Left forelimb (tissue), 1 donor: ENCODE results near the gene QSOX2.

Experiments
- DNase-seq: peaks from one replicate; pipeline ENCODE4 v3.0.0-alpha.2; 2018; ENCODE audit warnings: low spot score

QSOX2 gene

GRCh38 chr9:136190237-136190601 is 55.4 kb downstream of the QSOX2 start:
- no peak for DNase-seq

DNA sequence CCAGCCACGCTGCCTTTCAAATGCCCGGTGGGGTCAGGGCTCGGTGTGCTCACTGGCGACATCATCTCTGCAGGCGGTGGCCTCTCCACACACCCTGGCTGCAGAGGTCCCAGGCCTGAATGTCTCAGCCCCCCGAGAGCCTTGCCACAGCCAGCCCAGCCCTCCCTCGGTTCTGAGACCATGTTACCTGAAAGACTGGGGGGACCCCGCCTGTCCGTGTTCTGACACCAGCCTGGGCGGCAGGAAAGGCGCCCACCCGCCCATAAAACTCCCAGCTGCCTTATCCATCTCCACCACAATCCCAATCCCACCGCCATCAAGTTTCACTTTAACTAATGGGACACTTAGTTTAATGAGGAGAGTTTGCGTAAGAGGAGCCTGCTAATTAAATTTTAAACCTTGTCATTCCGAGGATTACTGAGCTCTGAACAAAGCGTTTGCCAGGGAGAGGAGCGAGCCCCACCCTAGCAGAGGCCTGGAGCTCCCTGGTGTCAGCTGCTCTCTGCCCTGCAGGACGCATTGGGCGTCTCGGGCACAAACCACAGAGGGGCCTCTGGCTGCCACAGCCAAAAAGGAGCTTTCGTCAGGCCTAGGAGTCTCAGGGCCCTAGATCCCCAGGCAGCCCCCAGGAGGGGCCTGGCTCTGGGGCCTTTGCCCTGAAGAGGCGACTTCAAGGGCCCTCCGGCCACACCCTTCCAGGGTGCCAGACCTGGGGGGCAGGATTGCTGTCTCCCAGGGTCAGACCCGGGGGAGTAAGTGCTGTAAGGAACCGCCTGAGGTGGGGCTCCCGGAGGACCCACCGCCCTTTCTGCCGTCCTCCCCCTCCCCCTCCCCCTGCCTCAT is 56.0 kb downstream of the QSOX2 start:
- DNase-seq: no peak

- DNase-seq: no peak
Observed at GRCh38 chr9:136187683-136188586, 57.7 kb downstream of the QSOX2 start.

GRCh38 chr9:136187197-136187596 is 58.4 kb downstream of the QSOX2 start:
- DNase-seq: no peak

DNA sequence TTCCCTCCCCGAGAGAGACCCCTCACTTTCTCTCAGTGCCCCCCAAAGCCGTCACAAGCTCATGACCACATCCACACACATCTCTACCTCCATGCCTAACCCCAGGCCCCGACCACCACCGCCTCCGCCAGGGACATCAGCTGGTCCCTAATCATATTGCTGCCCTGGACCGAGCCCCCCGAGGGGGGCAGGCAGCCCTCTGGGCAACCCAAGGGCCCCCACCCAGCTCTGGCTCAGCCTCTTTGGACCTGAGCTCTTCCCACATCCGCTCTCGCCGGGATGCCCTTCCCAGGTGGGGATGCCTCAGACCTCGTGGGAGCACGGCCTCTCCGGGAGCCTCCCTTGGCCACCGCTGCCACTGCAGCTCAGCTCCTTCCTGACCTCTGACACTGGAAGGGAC is 59.2 kb downstream of the QSOX2 start:
- DNase-seq: no peak

- DNase-seq: no peak
Observed at GRCh38 chr9:136185596-136186366, 59.8 kb downstream of the QSOX2 start.

DNA sequence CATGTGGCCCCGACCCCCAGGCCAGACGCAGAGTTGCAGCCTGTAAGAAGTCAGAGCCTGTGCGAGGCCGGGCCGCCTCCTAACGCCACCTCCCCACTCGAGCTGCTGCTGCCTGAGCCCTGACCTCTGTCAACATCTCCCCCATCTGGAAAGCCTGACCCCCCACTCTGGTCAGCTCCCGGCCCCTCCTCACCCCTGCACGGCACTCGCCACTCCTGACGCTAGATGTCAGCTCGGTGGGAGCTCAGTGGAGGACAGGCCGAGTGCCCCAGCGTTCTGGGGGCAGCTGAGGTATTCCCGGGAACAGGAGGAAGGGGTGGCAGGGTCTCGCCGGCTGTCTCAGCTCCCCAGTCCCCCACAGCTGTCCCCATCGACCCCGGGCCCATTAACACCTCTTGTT is 60.5 kb downstream of the QSOX2 start:
- no peak for DNase-seq

GRCh38 chr9:136182850-136183422 is 62.7 kb downstream of the QSOX2 start:
- DNase-seq: no peak

GRCh38 chr9:136182420-136182787 is 63.2 kb downstream of the QSOX2 start:
- DNase-seq: no peak

GRCh38 chr9:136181784-136182419 is 63.7 kb downstream of the QSOX2 start:
- no peak for DNase-seq

DNA sequence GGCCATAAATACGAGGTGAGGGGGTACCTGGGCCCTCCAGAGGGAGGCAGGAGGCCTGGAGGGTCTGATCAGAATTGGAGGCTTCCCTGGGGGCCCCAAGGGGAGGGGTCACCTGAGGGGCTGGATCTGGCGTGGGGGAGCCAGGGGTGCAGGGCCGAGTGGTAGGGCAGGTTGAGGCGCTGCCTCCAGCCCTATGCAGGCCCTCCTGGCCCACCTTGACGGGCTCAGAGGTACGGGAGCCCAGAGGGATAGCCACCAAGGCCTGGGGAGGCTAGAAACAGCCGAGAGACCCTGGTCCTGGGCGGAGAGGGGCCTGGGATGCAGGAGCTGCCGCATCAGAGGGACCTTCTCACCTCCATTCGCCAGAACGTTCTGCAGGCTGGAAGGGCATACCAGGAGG is 65.0 kb downstream of the QSOX2 start:
- DNase-seq: no peak

- no peak for DNase-seq
Observed at GRCh38 chr9:136179761-136180160, 65.9 kb downstream of the QSOX2 start.

- DNase-seq: no peak
Observed at GRCh38 chr9:136179101-136179616, 66.5 kb downstream of the QSOX2 start.

DNA sequence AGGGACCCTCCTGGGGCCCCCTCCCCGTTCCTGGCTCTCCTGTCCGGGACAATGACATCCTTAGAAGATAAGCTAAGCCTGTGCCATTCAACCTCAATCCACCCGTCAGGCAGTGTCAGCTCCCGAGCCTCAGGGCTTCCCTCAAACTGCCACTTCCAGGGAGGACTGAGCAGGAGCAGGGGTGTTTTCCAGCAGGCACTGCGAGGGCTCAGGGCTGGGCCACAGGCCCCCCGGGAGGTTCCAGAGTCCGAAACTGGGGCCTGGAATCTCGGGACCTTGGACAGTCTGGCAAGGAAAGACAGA is 66.9 kb downstream of the QSOX2 start:
- no peak for DNase-seq

- DNase-seq: no peak
Observed at GRCh38 chr9:136178061-136178772, 67.4 kb downstream of the QSOX2 start.

- DNase-seq: no peak
Observed at GRCh38 chr9:136177224-136177623, 68.4 kb downstream of the QSOX2 start.

- DNase-seq: no peak
Observed at GRCh38 chr9:136175616-136176197, 69.9 kb downstream of the QSOX2 start.

- no peak for DNase-seq
Observed at GRCh38 chr9:136174779-136175615, 70.6 kb downstream of the QSOX2 start.

DNA sequence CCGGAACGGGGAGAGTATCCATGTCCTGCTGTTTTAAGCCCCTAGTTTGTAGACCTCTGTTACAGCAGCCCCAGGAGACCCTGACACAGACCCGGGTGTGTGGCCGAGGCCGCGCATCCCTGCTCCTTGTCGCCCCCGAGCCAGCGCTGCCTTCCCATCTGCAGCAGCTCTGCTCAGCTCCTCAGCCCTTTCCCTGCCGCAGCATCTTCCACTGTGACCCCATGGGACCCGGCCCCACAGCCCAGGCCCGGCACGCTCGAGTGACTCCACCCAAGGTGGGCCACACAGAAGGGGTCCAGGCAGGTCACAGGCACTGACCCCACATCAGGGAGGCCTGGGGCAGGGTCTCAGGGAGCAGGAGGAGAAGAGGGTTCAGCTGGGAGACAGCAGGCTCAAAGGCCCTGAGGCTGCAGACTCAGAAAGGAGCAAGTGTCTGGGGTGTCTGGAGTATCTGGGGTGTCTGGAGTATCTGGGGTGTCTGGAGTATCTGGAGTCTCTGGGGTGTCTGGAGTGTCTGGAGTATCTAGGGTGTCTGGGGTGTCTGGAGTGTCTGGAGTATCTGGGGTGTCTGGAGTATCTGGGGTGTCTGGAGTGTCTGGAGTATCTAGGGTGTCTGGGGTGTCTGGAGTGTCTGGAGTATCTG is 71.8 kb downstream of the QSOX2 start:
- no peak for DNase-seq
